ENCODE results near the gene EPGN.
"Not testable (repeated sequence)": the region's sequence is repeated elsewhere in the genome, so short reads cannot be mapped to it uniquely, and the experiment has no call there.

Gene EPGN

GRCh38 chr4:74311696-74312313 lies 3.5 kb downstream of the EPGN start:
- FAIRE-seq, result peak; percentile 42

GRCh38 chr4:74314329-74314728 lies 6.1 kb downstream of the EPGN start:
- FAIRE-seq, result no peak

- no peak for FAIRE-seq
Observed at GRCh38 chr4:74314944-74315343, 6.7 kb downstream of the EPGN start.

- FAIRE-seq, result no peak
Observed at GRCh38 chr4:74315376-74315775, 7.1 kb downstream of the EPGN start.

GRCh38 chr4:74316397-74316796 lies 8.1 kb downstream of the EPGN start:
- no peak for FAIRE-seq

GRCh38 chr4:74317616-74318246 lies 9.5 kb downstream of the EPGN start:
- FAIRE-seq, result no peak

- FAIRE-seq, result no peak
Observed at GRCh38 chr4:74318276-74318675, 10.0 kb downstream of the EPGN start.

- no peak for FAIRE-seq
Observed at GRCh38 chr4:74319470-74319869, 11.2 kb downstream of the EPGN start.

- no peak for FAIRE-seq
Observed at GRCh38 chr4:74320559-74321118, 12.4 kb downstream of the EPGN start.

- no peak for FAIRE-seq
Observed at GRCh38 chr4:74322301-74322700, 14.0 kb downstream of the EPGN start.

- FAIRE-seq, result no peak
Observed at GRCh38 chr4:74323663-74324062, 15.4 kb downstream of the EPGN start.

- FAIRE-seq, result no peak
Observed at GRCh38 chr4:74324262-74324661, 16.0 kb downstream of the EPGN start.

- FAIRE-seq, result peak; percentile 66
Observed at GRCh38 chr4:74325886-74326285, 17.6 kb downstream of the EPGN start.

- FAIRE-seq, result no peak
Observed at GRCh38 chr4:74327762-74328161, 19.5 kb downstream of the EPGN start.

- no peak for FAIRE-seq
Observed at GRCh38 chr4:74328501-74328900, 20.2 kb downstream of the EPGN start.

- no peak for FAIRE-seq
Observed at GRCh38 chr4:74329307-74329706, 21.0 kb downstream of the EPGN start.

GRCh38 chr4:74330295-74330750 lies 22.1 kb downstream of the EPGN start:
- no peak for FAIRE-seq

GRCh38 chr4:74331252-74331651 lies 23.0 kb downstream of the EPGN start:
- no peak for FAIRE-seq

- no peak for FAIRE-seq
Observed at GRCh38 chr4:74331944-74332343, 23.7 kb downstream of the EPGN start.

GRCh38 chr4:74334636-74335035 lies 26.4 kb downstream of the EPGN start:
- no peak for FAIRE-seq

- FAIRE-seq, result no peak
Observed at GRCh38 chr4:74335341-74336021, 27.2 kb downstream of the EPGN start.

GRCh38 chr4:74338792-74339333 lies 30.6 kb downstream of the EPGN start:
- FAIRE-seq, result no peak

- FAIRE-seq, result no peak
Observed at GRCh38 chr4:74339501-74339900, 31.2 kb downstream of the EPGN start.

GRCh38 chr4:74340421-74340820 lies 32.2 kb downstream of the EPGN start:
- not testable (repeated sequence) for FAIRE-seq

Data from G401.6 (cell line).